Ovary (tissue), 9 donors: ENCODE measurements around the gene NPHP3. TPM values are rescaled to one million over a fixed set of nuclear protein-coding genes. Genes with fewer than 3 reads are reported as not detected.

Experiments used
- DNase-seq, 5 donors: peaks; one replicate each; pipeline ENCODE4 v3.0.0-alpha.2; 2019 to 2020
- H3K27ac ChIP-seq, 2 donors: fragments of 200-600 bp; one replicate each; pipeline versions ENCODE4 v1.5.1 to v1.8.0; 2019 to 2022
- H3K27me3 ChIP-seq: fragments of 200-600 bp; one replicate; pipeline ENCODE4 v1.8.0; 2022
- H3K36me3 ChIP-seq: fragments of 200-600 bp; sonication (generic); one replicate; pipeline ENCODE4 v1.5.1; 2019
- H3K4me1 ChIP-seq: one replicate; pipeline ENCODE4 v1.8.1; 2013; ENCODE audit warnings: mild to moderate bottlenecking, moderate library complexity; ENCODE audit not compliant: insufficient read depth
- H3K4me3 ChIP-seq: fragments of 200-600 bp; sonication (generic); one replicate; pipeline ENCODE4 v1.5.1; 2017
- H3K9me3 ChIP-seq, 2 donors: fragments of 200-600 bp in 1 of 2; sonication (generic) in 1 of 2; one replicate each; pipeline versions ENCODE4 v1.5.1 to v1.8.1; 2013 to 2019; ENCODE audit warnings: mild to moderate bottlenecking in 1 of 2, moderate library complexity in 1 of 2
- EP300 ChIP-seq: sonication (generic); formaldehyde crosslinking; IDR thresholded peaks from one replicate; pipeline ENCODE4 v1.6.1; 2017; ENCODE audit warnings: antibody characterized with exemption
- POLR2A ChIP-seq: fragments of 450-650 bp; IDR thresholded peaks from one replicate; pipeline ENCODE4 v1.6.1; 2017; ENCODE audit warnings: antibody characterized with exemption, mild to moderate bottlenecking, moderate library complexity
- WGBS, 3 donors: extraction: QIAGEN DNeasy Blood & Tissue Kit in 1 of 3; methylation state at CpG; one replicate each; pipeline versions ENCODE4 v1.1.5 to v1.1.7; 2013 to 2017; 5-methylcytosine and 5-hydroxymethylcytosine counted together
- intact Hi-C, 4 donors: fragments of 100-400 bp; cut with DNase I; formaldehyde crosslinking; loops; one replicate each; pipeline versions ENCODE4 v1.11.0 to v1.15.1; 2022 to 2023
- polyA plus RNA-seq, 2 donors: library from polyadenylated mRNA; stranded (reverse); fragments of 200-250 nt in 1 of 2; fragments of 350-450 nt in 1 of 2; fragmentation: Illumina TruSeq in 1 of 2; extraction: RNeasy Lipid Tissue Mini Kit (QIAGEN cat#74804) in 1 of 2; gene quantifications; one replicate each; pipeline ENCODE4 v1.2.3, GENCODE V29; 2013 to 2014
- total RNA-seq, 7 donors: library from RNA; depleted of rRNA in 2 of 7; stranded (reverse); fragments of >200 nt in 2 of 7; fragmentation: NEBNext Ultra II Directional in 3 of 7; extraction: Animal tissue kit (Norgen Biotek cat#: 25700) in 3 of 7; gene quantifications; one replicate each; pipeline versions ENCODE4 v1.1.0 to v1.2.4, GENCODE V29; 2016 to 2023
- TF ChIP-seq, protein P1 (sequence below), 3 donors: fragments of 450-650 bp in 2 of 3; fragments of 200-600 bp in 1 of 3; IDR thresholded peaks; one replicate each; pipeline versions ENCODE4 v1.5.1 to v1.8.0; 2016 to 2022; ENCODE audit warnings: antibody characterized with exemption in 3 of 3, mild to moderate bottlenecking in 1 of 3
- donor health status: DM: no; HTN: no; CAD: no; lungs with moderate emphysema.
- donor health status: DM: no; HTN: no; CAD: no.
- donor health status: Bipolar disorder and iron deficiency.
- donor health status: DM: yes; HTN: yes; CAD: no.
- donor health status: DM: no; HTN: no; CAD: no.
- donor health status: DM: yes; HTN: yes; CAD: no.

NPHP3 gene
- total and polyA plus RNA-seq, 9 donors = 25.8 to 66.9 (median 36.8) TPM

DNA sequence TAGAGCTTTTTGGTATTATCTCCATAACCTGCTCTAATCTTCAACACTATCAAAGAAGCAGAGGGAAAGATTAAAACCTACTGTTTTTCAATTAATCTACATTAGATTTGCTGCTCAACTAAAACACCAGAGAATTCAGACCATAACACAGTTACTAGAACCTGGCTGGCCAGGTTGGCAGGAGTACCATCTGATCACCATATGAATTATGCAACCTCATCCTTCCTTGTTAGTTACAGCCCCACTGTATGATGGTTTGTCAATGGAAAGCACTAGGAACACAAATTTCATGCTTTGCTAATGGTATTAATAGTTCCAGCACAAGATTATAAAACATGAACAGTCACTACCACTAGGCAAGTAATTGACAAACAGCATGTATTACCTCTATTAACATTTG lies 5.8 kb downstream of the NPHP3 start:
- H3K4me3 ChIP-seq = no peak overlapping the region

DNA sequence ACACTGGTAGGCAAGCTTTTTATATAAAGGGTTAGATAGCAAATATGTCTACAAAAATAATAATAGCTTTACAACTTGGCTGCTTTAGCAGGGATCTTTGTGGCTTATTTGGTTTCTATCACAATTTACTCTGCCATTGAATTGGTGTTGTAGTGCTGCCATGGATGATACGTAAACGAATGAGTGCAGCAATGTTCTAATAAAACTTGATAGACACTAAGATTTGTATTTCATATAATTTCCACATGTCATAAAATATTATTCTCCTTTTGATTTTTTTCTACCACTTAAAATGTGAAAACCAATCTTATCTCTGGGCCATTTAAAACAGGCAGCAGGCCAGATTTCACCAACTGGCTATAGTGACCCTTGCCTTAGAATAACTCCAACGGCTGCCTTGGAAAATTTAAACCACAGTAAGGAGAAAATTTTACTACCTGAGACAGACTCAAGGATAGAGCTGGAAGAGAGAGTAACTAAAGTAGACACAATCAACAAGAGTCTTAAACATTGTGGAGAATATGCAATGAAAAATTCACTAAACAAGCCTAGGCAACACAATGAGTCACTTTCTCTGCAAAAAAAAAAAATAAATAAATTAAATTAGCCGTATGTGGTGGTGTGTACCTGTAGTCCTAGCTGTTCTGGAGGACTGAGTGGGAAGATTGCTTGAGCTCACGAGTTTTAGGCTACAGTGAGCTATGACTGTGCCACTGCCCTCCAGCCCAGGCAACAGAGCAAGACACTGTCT lies 8.1 kb downstream of the NPHP3 start:
- TF ChIP-seq, protein P1, sequence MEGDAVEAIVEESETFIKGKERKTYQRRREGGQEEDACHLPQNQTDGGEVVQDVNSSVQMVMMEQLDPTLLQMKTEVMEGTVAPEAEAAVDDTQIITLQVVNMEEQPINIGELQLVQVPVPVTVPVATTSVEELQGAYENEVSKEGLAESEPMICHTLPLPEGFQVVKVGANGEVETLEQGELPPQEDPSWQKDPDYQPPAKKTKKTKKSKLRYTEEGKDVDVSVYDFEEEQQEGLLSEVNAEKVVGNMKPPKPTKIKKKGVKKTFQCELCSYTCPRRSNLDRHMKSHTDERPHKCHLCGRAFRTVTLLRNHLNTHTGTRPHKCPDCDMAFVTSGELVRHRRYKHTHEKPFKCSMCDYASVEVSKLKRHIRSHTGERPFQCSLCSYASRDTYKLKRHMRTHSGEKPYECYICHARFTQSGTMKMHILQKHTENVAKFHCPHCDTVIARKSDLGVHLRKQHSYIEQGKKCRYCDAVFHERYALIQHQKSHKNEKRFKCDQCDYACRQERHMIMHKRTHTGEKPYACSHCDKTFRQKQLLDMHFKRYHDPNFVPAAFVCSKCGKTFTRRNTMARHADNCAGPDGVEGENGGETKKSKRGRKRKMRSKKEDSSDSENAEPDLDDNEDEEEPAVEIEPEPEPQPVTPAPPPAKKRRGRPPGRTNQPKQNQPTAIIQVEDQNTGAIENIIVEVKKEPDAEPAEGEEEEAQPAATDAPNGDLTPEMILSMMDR (IDR thresholded peaks at IDR 0.05) = no peak
- no peak for TF ChIP-seq POLR2A
- no peak for TF ChIP-seq EP300
- WGBS, 3 donors = 83 to 88% (median 84%) methylated on average over 5 of the region's 5 CpGs
- DNase-seq = no peak
- Histone ChIP-seq H3K4me1 (no peaks in the 10 kb centered on the region), H3K36me3 (no peaks in the 10 kb centered on the region), H3K27me3 (no peaks in the 10 kb centered on the region), H3K27ac (no peak overlapping the region), H3K4me3 (no peak overlapping the region), H3K9me3 (no peaks in the 10 kb centered on the region)
- intact Hi-C loops = no loop called here

More for the DNA sequence above, 5.8 kb downstream of the NPHP3 start:
- no peak for DNase-seq
- TF ChIP-seq EP300 (no peak), POLR2A (no peak)
- TF ChIP-seq, protein P1 (IDR thresholded peaks at IDR 0.05) = no peak
- Histone ChIP-seq H3K9me3 (no peaks in the 10 kb centered on the region), H3K4me1 (peaks cover 2% of the 10 kb centered on the region), H3K27ac (no peak overlapping the region), H3K36me3 (no peaks in the 10 kb centered on the region), H3K27me3 (no peaks in the 10 kb centered on the region)
- intact Hi-C loops = no loop called here

DNA sequence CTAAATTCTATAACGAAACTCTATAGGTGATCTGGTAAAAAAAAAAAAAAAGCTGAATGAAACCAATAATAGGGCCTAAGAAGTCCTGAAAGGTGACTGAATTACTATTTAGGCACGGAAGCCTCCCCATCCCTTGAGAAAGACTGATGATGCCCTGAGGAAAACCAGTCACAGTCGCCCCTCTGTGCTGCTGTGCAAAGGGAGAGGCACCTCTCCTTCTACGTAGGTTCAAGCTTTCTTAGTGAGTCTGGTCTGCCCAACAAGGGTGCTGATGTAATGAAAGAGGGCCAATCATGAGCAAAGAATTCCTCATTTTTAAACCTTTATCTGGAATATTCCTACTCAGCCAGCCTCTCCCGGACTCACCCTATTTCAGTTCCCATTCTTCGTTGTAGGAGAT lies 11.9 kb downstream of the NPHP3 start:
- Histone ChIP-seq H3K4me3 (no peak overlapping the region), H3K4me1 (no peaks in the 10 kb centered on the region), H3K36me3 (no peaks in the 10 kb centered on the region), H3K9me3 (no peaks in the 10 kb centered on the region), H3K27ac (no peak overlapping the region), H3K27me3 (no peaks in the 10 kb centered on the region)
- no peak for TF ChIP-seq EP300
- TF ChIP-seq POLR2A = no peak
- TF ChIP-seq, protein P1 (IDR thresholded peaks at IDR 0.05) = no peak
- intact Hi-C loops = no loop called here
- no peak for DNase-seq
- WGBS, 3 donors = 95 to 98% (median 96%) methylated on average over 6 of the region's 6 CpGs

DNA sequence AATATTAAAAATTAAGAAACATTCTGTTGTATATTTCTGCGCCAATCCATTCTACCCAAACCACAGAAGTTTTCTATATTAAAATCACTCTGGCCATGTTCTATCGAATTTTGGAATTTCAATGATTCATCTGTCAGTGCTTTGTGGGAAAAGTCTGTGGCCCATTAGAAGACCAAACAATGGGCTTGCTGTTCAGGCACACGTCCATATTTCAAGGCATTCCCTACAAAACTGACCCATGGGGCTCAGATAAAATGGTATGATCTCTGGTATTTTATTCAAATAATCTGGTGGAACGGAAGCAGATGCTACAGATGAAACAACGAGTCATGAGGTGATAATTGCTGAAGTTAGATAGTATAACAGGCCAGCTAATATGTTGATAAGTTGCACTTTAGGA lies 12.4 kb downstream of the NPHP3 start:
- Histone ChIP-seq H3K9me3 (no peaks in the 10 kb centered on the region), H3K4me1 (no peaks in the 10 kb centered on the region), H3K27me3 (no peaks in the 10 kb centered on the region), H3K36me3 (no peaks in the 10 kb centered on the region), H3K27ac (no peak overlapping the region), H3K4me3 (no peak overlapping the region)
- 78 to 88% (median 84%) methylated on average over 5 of the region's 5 CpGs for WGBS, 3 donors
- DNase-seq = no peak
- intact Hi-C loops = no loop called here
- no peak for TF ChIP-seq EP300
- TF ChIP-seq, protein P1 (IDR thresholded peaks at IDR 0.05) = no peak
- TF ChIP-seq POLR2A = no peak
